Gastrocnemius medialis (tissue), 4 donors: Measurements from ENCODE around the gene PCDHGA3. TPM values are rescaled to one million over a fixed set of nuclear protein-coding genes. Genes with fewer than 3 reads are reported as not detected.
"Not testable (repeated sequence)": the region's sequence is repeated elsewhere in the genome, so short reads cannot be mapped to it uniquely, and the experiment has no call there.

Experiments used
- ATAC-seq, 2 donors: fragments of 150-250 bp; one replicate each; pipeline ENCODE4 v1.9.1; 2016
- DNase-seq, 2 donors: peaks; one replicate each; pipeline ENCODE4 v3.0.0-alpha.2; 2019
- H3K27ac ChIP-seq, 4 donors: fragments of 200-600 bp; sonication (generic); 1 replicate in 1 of 4; 2 replicates in 3 of 4; pipeline ENCODE4 v1.5.1; 2016 to 2018; ENCODE audit warnings: mild to moderate bottlenecking in 2 of 4, moderate library complexity in 1 of 4
- H3K27me3 ChIP-seq, 3 donors: fragments of 200-600 bp; sonication (generic) in 2 of 3; 1 replicate in 1 of 3; 2 replicates in 2 of 3; pipeline versions ENCODE4 v1.5.1 to v1.6.0; 2016 to 2019; ENCODE audit warnings: mild to moderate bottlenecking in 1 of 3, moderate library complexity in 1 of 3
- H3K36me3 ChIP-seq, 2 donors: fragments of 200-600 bp; sonication (generic) in 1 of 2; one replicate each; pipeline ENCODE4 v1.5.1; 2017 to 2018
- H3K4me1 ChIP-seq, 2 donors: fragments of 200-600 bp; sonication (generic) in 1 of 2; one replicate each; pipeline ENCODE4 v1.5.1; 2016 to 2017; ENCODE audit warnings: mild to moderate bottlenecking in 2 of 2
- H3K4me3 ChIP-seq, 4 donors: fragments of 200-600 bp; sonication (generic) in 3 of 4; 1 replicate in 1 of 4; 2 replicates in 3 of 4; pipeline ENCODE4 v1.5.1; 2016 to 2019; ENCODE audit warnings: mild to moderate bottlenecking in 2 of 4
- H3K9me3 ChIP-seq, 3 donors: fragments of 200-600 bp; sonication (generic) in 2 of 3; 1 replicate in 1 of 3; 2 replicates in 2 of 3; pipeline ENCODE4 v1.5.1; 2016 to 2019
- POLR2A ChIP-seq, 2 donors: fragments of 450-650 bp; IDR thresholded peaks; one replicate each; pipeline ENCODE4 v1.6.1; 2017; ENCODE audit warnings: antibody characterized with exemption in 2 of 2, mild to moderate bottlenecking in 2 of 2, moderate library complexity in 2 of 2
- in situ Hi-C, 4 donors: fragments of 200-750 bp; cut with MboI; loops; one replicate each; pipeline versions ENCODE4 v1.15.0 to v1.8.0; 2017; ENCODE audit warnings: low sequenced_read_pairs in 4 of 4
- intact Hi-C: fragments of 100-400 bp; cut with DNase I; formaldehyde crosslinking; loops from one replicate; pipeline ENCODE4 v1.15.1; 2023; ENCODE audit warnings: low total_unique reads
- total RNA-seq, 4 donors: library from RNA; depleted of rRNA; stranded (reverse); fragments of >200 nt; gene quantifications; one replicate each; pipeline versions ENCODE4 v1.1.0 to v1.2.3, GENCODE V29; 2016
- TF ChIP-seq, protein P1 (sequence below), 5 experiments: fragments of 450-650 bp in 3 of 5; fragments of 200-600 bp in 2 of 5; sonication (generic) in 2 of 5; IDR thresholded peaks in 4 of 5; conservative IDR thresholded peaks in 1 of 5; 1 replicate in 4 of 5; 2 replicates in 1 of 5; pipeline ENCODE4 v1.5.1; 2016 to 2019; ENCODE audit warnings: antibody characterized with exemption in 5 of 5, mild to moderate bottlenecking in 3 of 5, moderate library complexity in 3 of 5

Gene PCDHGA3
- total RNA-seq, 4 donors from 2014 or later, result 1.5 to 2.8 (median 2.0) TPM

DNA sequence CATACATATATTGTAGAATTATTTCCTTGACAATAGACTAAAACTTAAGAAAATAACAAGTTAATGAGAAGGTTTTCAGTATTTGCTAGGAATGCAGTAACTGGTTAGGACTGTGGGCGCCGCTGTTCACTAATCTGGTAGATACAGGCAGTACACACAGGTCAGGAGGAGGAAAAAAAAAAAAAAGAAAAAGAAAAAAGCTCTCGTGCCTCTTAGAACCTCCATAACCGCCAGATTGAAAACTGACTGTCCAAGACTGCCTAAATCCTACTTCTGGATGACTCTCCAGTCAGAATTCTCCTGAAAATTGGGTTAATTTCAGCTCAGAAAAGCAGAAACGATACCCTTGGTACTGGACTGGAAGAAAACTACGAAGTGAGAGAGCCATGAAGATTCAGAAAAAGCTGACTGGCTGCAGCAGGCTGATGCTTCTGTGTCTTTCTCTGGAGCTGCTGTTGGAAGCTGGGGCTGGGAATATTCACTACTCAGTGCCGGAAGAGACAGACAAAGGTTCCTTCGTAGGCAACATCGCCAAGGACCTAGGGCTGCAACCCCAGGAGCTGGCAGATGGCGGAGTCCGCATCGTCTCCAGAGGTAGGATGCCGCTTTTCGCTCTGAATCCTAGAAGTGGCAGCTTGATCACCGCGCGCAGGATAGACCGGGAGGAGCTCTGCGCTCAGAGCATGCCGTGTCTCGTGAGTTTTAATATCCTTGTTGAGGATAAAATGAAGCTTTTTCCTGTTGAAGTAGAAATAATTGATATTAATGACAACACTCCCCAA is 13.1 kb upstream of the PCDHGA3 start, which contains the start of gene PCDHGA1:
Gene PCDHGA1 (plus strand): TSS at position 216 of the 782 bp plus-strand sequence.
- in situ Hi-C loops, result no loop called here
- peak in 1 of 2 donors; percentile 42 for ATAC-seq
- TF ChIP-seq POLR2A (IDR thresholded peaks at IDR 0.05), result no peak
- TF ChIP-seq, protein P1, sequence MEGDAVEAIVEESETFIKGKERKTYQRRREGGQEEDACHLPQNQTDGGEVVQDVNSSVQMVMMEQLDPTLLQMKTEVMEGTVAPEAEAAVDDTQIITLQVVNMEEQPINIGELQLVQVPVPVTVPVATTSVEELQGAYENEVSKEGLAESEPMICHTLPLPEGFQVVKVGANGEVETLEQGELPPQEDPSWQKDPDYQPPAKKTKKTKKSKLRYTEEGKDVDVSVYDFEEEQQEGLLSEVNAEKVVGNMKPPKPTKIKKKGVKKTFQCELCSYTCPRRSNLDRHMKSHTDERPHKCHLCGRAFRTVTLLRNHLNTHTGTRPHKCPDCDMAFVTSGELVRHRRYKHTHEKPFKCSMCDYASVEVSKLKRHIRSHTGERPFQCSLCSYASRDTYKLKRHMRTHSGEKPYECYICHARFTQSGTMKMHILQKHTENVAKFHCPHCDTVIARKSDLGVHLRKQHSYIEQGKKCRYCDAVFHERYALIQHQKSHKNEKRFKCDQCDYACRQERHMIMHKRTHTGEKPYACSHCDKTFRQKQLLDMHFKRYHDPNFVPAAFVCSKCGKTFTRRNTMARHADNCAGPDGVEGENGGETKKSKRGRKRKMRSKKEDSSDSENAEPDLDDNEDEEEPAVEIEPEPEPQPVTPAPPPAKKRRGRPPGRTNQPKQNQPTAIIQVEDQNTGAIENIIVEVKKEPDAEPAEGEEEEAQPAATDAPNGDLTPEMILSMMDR (IDR thresholded peaks at IDR 0.05 in 4 of 5, conservative IDR thresholded peaks at IDR 0.05 in 1 of 5), result peak in 4 of 5 experiments; percentile 9 to 63 (median 26)
- Histone ChIP-seq H3K27me3 (peaks cover 0 to 10% (median 0%) of the 10 kb centered on the region in 3 donors), H3K4me1 (peaks cover 6 to 7% of the 10 kb centered on the region in 2 donors), H3K27ac (peak within 1 kb of the TSS; percentile 16 to 61 (median 42)), H3K9me3 (no peaks in the 10 kb centered on the region), H3K36me3 (no peaks in the 10 kb centered on the region), H3K4me3 (peak within 1 kb of the TSS; percentile 29 to 49 (median 38))
- intact Hi-C loops, result no loop called here
- no peak for DNase-seq

DNA sequence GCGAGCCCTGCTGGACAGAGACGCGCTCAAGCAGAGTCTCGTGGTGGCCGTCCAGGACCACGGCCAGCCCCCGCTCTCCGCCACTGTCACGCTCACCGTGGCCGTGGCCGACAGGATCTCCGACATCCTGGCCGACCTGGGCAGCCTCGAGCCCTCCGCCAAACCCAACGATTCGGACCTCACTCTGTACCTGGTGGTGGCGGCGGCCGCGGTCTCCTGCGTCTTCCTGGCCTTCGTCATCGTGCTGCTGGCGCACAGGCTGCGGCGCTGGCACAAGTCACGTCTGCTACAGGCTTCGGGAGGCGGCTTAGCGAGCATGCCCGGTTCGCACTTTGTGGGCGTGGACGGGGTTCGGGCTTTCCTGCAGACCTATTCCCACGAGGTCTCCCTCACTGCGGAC is 11.1 kb upstream of the PCDHGA3 start:
- H3K27ac ChIP-seq, H3K36me3 ChIP-seq, ATAC-seq, H3K27me3 ChIP-seq, intact Hi-C loops, H3K4me3 ChIP-seq, in situ Hi-C loops, H3K4me1 ChIP-seq, H3K9me3 ChIP-seq, DNase-seq: not testable (repeated sequence)

DNA sequence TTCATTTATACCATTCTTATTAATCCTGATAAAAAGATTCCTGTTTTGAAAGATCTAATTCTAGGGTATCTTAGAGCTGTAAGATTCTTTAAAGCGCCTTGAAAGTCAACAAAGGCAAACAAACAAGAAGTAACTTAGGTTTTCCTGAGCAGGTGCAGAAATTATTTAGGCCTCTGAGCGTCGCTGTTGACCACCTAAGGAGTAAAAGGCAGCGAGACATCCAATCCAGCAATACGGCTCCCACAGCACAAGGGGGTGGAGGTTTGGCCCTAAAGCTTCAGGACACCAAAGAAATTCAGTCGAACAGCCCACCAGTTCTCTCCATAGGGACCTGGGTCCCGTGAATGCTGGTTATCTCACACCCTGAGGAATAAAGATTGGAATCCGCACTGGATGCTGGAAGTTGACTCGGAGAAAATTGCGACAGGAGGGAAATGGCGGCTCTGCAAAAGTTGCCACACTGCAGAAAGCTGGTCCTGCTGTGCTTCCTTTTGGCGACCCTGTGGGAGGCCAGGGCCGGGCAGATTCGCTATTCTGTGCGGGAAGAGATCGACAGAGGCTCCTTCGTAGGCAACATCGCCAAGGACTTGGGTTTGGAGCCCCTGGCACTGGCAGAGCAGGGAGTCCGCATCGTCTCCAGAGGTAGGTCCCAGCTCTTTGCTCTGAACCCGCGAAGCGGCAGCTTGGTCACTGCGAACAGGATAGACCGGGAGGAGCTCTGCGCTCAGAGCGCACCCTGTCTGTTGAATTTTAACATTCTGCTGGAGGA is 4.9 kb upstream of the PCDHGA3 start, which contains the start of gene PCDHGA2:
Gene PCDHGA2 (plus strand): TSS at position 223 of the 769 bp plus-strand sequence.
- peak; percentile 45 to 66 for ATAC-seq

DNA sequence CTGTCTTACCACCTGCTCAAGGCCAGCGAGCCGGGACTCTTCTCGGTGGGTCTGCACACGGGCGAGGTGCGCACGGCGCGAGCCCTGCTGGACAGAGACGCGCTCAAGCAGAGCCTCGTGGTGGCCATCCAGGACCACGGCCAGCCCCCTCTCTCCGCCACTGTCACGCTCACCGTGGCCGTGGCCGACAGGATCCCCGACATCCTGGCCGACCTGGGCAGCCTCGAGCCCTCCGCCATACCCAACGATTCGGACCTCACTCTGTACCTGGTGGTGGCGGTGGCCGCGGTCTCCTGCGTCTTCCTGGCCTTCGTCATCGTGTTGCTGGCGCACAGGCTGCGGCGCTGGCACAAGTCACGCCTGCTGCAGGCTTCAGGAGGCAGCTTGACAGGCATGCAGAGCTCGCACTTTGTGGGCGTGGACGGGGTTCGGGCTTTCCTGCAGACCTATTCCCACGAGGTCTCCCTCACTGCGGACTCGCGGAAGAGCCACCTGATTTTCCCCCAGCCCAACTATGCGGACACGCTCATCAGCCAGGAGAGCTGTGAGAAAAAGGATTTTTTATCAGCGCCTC is 2.8 kb upstream of the PCDHGA3 start:
- H3K4me1 ChIP-seq, H3K4me3 ChIP-seq, intact Hi-C loops, ATAC-seq, DNase-seq, H3K36me3 ChIP-seq, H3K27ac ChIP-seq: not testable (repeated sequence)
- in situ Hi-C loops, result loop anchor here in 1 of 4 donors (10.0 kb wide), 1 partner anchor 224 kb away; no protein-coding TSS in a partner anchor
- Histone ChIP-seq H3K9me3 (peaks cover 0 to 25% (median 0%) of the 10 kb centered on the region in 3 donors), H3K27me3 (peaks cover 5 to 17% (median 8%) of the 10 kb centered on the region in 3 donors)

More for the DNA sequence above, 4.9 kb upstream of the PCDHGA3 start, which contains the start of gene PCDHGA2:
- TF ChIP-seq, protein P1 (IDR thresholded peaks at IDR 0.05 in 4 of 5, conservative IDR thresholded peaks at IDR 0.05 in 1 of 5), result peak; percentile 40 to 64 (median 60)
- no peak for TF ChIP-seq POLR2A (IDR thresholded peaks at IDR 0.05)
- H3K4me3 ChIP-seq, result peak within 1 kb of the TSS; percentile 12 to 58 (median 48)
- H3K9me3 ChIP-seq, result peaks cover 0 to 18% (median 0%) of the 10 kb centered on the region in 3 donors
- H3K27ac ChIP-seq, result peak within 1 kb of the TSS; percentile 30 to 77 (median 70)
- in situ Hi-C loops, result no loop called here
- no peaks in the 10 kb centered on the region for H3K4me1 ChIP-seq
- no peak for DNase-seq
- H3K36me3 ChIP-seq, result no peaks in the 10 kb centered on the region
- intact Hi-C loops, result no loop called here
- peaks cover under 1 to 11% (median 10%) of the 10 kb centered on the region in 3 donors for H3K27me3 ChIP-seq

DNA sequence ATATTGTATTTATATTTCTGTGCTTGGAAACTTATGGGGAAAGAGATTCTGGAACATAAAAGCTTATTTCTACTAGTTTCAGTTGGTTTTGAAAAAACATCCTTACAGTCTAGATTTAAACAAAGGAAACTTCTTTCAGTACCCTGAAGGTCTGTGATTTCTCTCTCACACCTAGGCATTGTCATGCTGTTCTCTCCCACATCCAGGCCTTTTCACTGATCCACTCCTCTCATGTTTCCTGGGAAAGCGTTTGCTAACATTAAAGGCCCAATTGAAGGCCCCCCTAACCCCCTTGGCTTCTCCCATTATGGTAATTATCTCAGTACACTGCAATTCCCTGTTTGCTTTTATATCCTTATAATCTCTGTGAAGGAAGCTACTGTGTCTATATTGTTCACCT is 856 bp upstream of the PCDHGA3 start:
- ATAC-seq (no peak), DNase-seq (no peak)
- intact Hi-C loops (no loop called here), in situ Hi-C loops (loop anchor here in 1 of 4 donors (10.0 kb wide), 1 partner anchor 222 kb away; no protein-coding TSS in a partner anchor)
- Histone ChIP-seq H3K27ac (peak overlapping the region in 2 of 4 donors; percentile 8 to 15), H3K27me3 (peaks cover 7 to 17% (median 8%) of the 10 kb centered on the region in 3 donors), H3K9me3 (peaks cover 0 to 25% (median 0%) of the 10 kb centered on the region in 3 donors), H3K4me1 (no peaks in the 10 kb centered on the region), H3K36me3 (no peaks in the 10 kb centered on the region), H3K4me3 (no peak overlapping the region)
- TF ChIP-seq, protein P1 (IDR thresholded peaks at IDR 0.05 in 4 of 5, conservative IDR thresholded peaks at IDR 0.05 in 1 of 5), result no peak
- TF ChIP-seq POLR2A (IDR thresholded peaks at IDR 0.05), result no peak
